HG02763 (cell line): Measurements from ENCODE around the gene C1orf87.
A peak's percentile ranks its signal among the peaks of the same experiment; 100 is the strongest.

Source experiments
- ATAC-seq: cut with Tn5 transposase; IDR thresholded peaks from one replicate; pipeline ENCODE4 v1.9.1; 2021; ENCODE audit warnings: mild to moderate bottlenecking, moderate library complexity; ENCODE audit not compliant: unreplicated experiment

Gene C1orf87

DNA sequence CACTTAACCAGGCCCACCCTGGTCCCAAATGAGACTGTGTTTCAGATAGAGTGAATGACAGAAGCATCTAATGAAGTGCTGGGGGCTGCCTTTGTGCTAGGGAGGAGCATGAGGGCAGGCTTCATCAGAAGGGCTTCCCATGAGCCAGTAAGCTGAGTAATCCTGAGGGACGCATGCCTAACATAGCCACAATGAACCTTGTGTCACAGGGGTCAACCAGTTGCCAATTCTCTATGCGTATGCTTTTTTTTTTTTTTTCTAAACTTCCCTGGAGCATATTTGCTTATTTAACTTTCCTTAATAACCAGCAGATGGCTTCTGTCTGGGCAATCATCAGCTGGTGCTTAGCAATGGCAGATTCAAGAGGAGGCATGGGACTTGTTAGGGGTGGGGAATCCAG, 121.5 kb downstream of the C1orf87 start:
- ATAC-seq, result no peak

DNA sequence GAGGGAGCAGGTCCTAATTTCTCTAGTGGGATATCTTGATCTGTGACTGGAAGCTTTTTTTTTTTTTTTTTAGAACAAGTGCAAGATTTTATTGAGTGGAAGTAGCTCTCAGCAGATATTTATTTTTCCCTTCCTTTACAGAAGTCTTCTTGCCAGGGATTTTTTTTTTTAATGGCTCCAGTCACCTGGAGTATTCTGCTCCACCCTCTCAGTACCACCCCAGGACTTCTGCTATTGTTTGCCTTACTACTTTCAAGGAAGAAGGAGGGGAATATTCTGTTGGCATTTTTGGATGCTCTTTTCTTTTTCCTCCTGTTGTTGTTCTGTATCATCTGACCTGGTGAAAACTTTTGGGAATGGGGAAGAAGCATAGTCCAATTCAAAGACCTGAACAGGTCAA, 123.9 kb downstream of the C1orf87 start:
- no peak for ATAC-seq

DNA sequence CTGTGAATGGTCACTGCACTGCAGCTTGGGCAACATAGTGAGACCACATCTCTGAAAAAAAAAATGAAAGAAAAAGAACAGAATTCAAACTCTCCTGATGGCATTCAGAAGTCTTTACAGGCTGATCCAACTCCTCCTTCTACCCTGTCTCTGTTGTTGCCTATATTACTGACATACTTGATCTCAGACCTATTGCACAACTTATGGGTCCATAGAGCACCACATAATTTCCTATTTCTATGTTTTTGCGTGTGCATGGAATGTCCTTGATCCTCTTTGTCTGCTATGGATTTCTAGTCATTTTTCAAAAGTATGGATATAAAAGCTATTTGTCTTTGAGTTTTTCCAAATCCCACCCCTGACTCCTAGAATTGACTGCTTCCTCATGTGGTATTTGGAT, 124.6 kb downstream of the C1orf87 start:
- no peak for ATAC-seq

DNA sequence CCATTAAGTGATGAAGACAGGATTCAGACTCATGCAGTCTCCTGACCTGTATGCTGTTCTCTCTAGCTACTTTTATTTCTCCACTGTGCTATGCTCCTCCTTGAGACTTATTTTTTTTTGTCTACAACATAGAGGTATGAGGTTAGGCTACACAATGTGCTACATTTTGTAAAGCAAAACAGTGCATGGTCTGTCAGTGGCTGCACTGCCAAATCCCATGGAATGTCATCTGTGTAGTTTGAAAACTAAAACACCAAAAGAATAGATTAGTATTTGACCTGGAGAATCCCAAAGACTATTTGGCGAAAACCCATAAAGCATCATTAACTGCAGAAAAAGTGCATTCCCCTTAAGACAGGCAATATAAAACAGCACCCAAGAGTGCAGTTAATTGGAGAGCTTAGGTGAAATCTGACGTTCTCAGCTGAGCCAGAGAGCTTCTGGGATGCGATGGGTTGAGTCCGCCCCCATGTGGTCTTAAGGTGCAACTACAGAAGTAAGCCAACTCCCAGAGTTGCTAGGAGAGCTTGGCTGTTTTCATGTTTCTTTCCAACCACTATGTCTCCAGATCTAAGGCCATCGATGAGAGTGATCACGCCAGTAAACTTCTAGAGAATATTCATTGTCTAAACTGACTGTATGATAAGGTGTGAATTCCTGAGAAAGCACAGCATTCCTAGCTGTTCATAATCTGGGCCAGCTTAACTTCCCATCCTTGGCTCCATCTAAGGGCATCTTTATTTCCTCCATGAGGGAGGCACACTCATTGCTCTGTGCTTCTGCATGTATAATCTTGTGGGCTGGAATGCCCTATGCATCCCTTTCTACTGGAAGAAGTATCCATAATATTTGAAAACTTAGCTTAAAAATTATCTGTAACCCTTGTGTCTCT, 126.3 kb downstream of the C1orf87 start:
- ATAC-seq, result peak; percentile 86

DNA sequence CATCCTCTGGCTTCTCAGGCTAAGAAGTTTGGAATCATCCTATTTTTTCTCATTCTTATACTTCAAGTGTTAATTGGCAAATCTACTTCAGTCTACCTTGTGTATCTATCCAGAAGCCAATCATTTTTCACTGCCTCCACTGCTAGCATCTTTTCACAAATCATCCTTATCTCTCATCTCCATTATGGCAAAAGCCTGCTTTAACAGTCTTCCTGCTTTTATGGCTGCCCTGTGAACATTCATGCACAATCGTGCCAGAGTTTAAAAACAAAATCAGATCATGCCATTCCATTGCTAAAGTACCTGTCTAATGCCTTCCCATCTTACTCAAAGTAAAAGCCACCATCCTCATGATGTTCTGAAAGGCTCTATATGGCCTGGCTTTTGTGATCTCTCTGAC, 127.8 kb downstream of the C1orf87 start:
- no peak for ATAC-seq
